HCT116 (cell line): ENCODE measurements around the gene AP1B1. TPM values are rescaled to one million over a fixed set of nuclear protein-coding genes. Genes with fewer than 3 reads are reported as not detected.

Experiments
- ATAC-seq: fragments of 200-7000 bp; cut with Tn5 transposase; 2 replicates; pipeline ENCODE4 v1.9.1; 2020; ENCODE audit warnings: mild to moderate bottlenecking, moderate library complexity
- BruUV-seq: library from RNA; stranded (reverse); fragments of 400-500 nt; replicated peaks from 2 replicates; lab custom pipeline; 2021; lab: Mats Ljungman, UMichigan
- CTCF ChIA-PET: fragments of 300-600 bp; sonication (Branson Sonifier 250); formaldehyde crosslinking; loops from one replicate; lab custom pipeline; 2021; ENCODE audit warnings: antibody characterized with exemption; lab: Charles Lee
- POLR2A ChIA-PET: fragments of 300-600, 350-600 bp; sonication (Branson Sonifier 250); formaldehyde crosslinking; loops from one replicate; lab custom pipeline; 2021; ENCODE audit warnings: antibody characterized with exemption; lab: Charles Lee
- RAD21 ChIA-PET, 2 experiments: fragments of 300-600 bp; sonication (Branson Sonifier 250); formaldehyde crosslinking; loops; one replicate each; lab custom pipeline; 2023; ENCODE audit warnings: low total read pairs in 2 of 2; ENCODE audit not compliant: uncharacterized antibody in 2 of 2, unreplicated experiment in 2 of 2, low non-redundant PET in 1 of 2; lab: Charles Lee
- DNase-seq: peaks from one replicate; pipeline ENCODE4 v3.0.0-alpha.2; 2010; ENCODE audit warnings: low read depth, low spot score
- H2AFZ ChIP-seq: fragments of 200-600 bp; shearing (Covaris generic), sonication (generic); 2 replicates; pipeline ENCODE4 v1.6.1; 2017; ENCODE audit warnings: low read depth, mixed run types, mixed read lengths, antibody characterized with exemption, low read length; ENCODE audit not compliant: poor library complexity, severe bottlenecking
- H3K27ac ChIP-seq: 2 replicates; pipeline ENCODE4 v1.5.1; 2012; ENCODE audit warnings: low read depth, low read length
- H3K27me3 ChIP-seq: fragments of 200-600 bp; sonication (generic); 2 replicates; pipeline ENCODE4 v1.6.1; 2016; ENCODE audit warnings: mixed run types, low read length, mixed read lengths; ENCODE audit not compliant: insufficient read depth
- H3K36me3 ChIP-seq, 2 experiments: fragments of 200-500 bp in 1 of 2; fragments of 200-600 bp in 1 of 2; sonication (Bioruptor generic) in 1 of 2; sonication (generic) in 1 of 2; 2 replicates each; pipeline versions ENCODE4 v1.5.1 to v1.6.1; 2014 to 2016; ENCODE audit warnings: low read length in 2 of 2, inconsistent platforms in 1 of 2, mixed read lengths in 1 of 2, mixed run types in 1 of 2; ENCODE audit not compliant: insufficient read depth in 2 of 2, control insufficient read depth in 1 of 2
- H3K4me1 ChIP-seq, 2 experiments: fragments of 200-600 bp in 1 of 2; sonication (generic) in 1 of 2; 2 replicates each; pipeline versions ENCODE4 v1.5.1 to v1.6.1; 2012 to 2017; ENCODE audit warnings: low read length in 2 of 2, inconsistent platforms in 1 of 2, mild to moderate bottlenecking in 1 of 2, mixed read lengths in 1 of 2, mixed run types in 1 of 2, moderate library complexity in 1 of 2; ENCODE audit not compliant: insufficient read depth in 2 of 2, control insufficient read depth in 1 of 2
- H3K4me2 ChIP-seq: fragments of 200-600 bp; sonication (generic); 2 replicates; pipeline ENCODE4 v1.6.1; 2017; ENCODE audit warnings: mixed run types, low read length, mixed read lengths
- H3K4me3 ChIP-seq, 2 experiments: fragments of 200-600 bp in 1 of 2; sonication (generic) in 1 of 2; replicated peaks in 1 of 2; 2 replicates each; pipeline ENCODE4 v1.5.1; 2011 to 2016; ENCODE audit warnings: low read length in 2 of 2, control low read depth in 1 of 2, low read depth in 1 of 2, mild to moderate bottlenecking in 1 of 2, mixed read lengths in 1 of 2, mixed run types in 1 of 2
- H3K79me2 ChIP-seq: fragments of 200-600 bp; sonication (generic); 2 replicates; pipeline ENCODE4 v1.6.1; 2017; ENCODE audit warnings: mild to moderate bottlenecking, mixed run types, low read length, moderate library complexity, mixed read lengths; ENCODE audit not compliant: insufficient read depth
- H3K9ac ChIP-seq: fragments of 200-600 bp; sonication (generic); 2 replicates; pipeline ENCODE4 v1.6.1; 2016; ENCODE audit warnings: low read length, mixed read lengths
- H3K9me2 ChIP-seq: fragments of 200-600 bp; sonication (generic), shearing (Covaris generic); 2 replicates; pipeline ENCODE4 v1.6.1; 2017; ENCODE audit warnings: mixed run types, mild to moderate bottlenecking, moderate library complexity; ENCODE audit not compliant: insufficient read depth
- H3K9me3 ChIP-seq, 2 experiments: fragments of 200-500 bp in 1 of 2; fragments of 200-600 bp in 1 of 2; sonication (Bioruptor generic) in 1 of 2; sonication (generic) in 1 of 2; 2 replicates each; pipeline ENCODE4 v1.6.1; 2014 to 2017; ENCODE audit warnings: low read length in 2 of 2, mixed read lengths in 2 of 2, inconsistent platforms in 1 of 2, low read depth in 1 of 2, mild to moderate bottlenecking in 1 of 2, mixed run types in 1 of 2, moderate library complexity in 1 of 2; ENCODE audit not compliant: control insufficient read depth in 1 of 2, insufficient read depth in 1 of 2
- H4K20me1 ChIP-seq: fragments of 200-600 bp; sonication (generic), shearing (Covaris generic); 2 replicates; pipeline ENCODE4 v1.6.1; 2017; ENCODE audit warnings: mixed run types, mild to moderate bottlenecking, moderate library complexity; ENCODE audit not compliant: insufficient read depth
- ATF3 ChIP-seq: IDR thresholded peaks from 2 replicates; pipeline ENCODE4 v1.6.1; 2012
- CBX3 ChIP-seq: IDR thresholded peaks from 2 replicates; pipeline ENCODE4 v1.6.1; 2012; ENCODE audit warnings: low read depth
- CEBPB ChIP-seq: IDR thresholded peaks from 2 replicates; pipeline ENCODE4 v1.6.1; 2012; ENCODE audit warnings: low read depth
- EGR1 ChIP-seq: IDR thresholded peaks from 2 replicates; pipeline ENCODE4 v1.6.1; 2012; ENCODE audit warnings: low read depth
- ELF1 ChIP-seq: IDR thresholded peaks from 2 replicates; pipeline ENCODE4 v1.6.1; 2012; ENCODE audit warnings: low read depth, borderline replicate concordance
- EZH2 ChIP-seq: fragments of 200-600 bp; sonication (generic); IDR thresholded peaks from 2 replicates; pipeline ENCODE4 v1.6.1; 2017; ENCODE audit warnings: antibody characterized with exemption, mixed run types
- EZH2phosphoT487 ChIP-seq: fragments of 200-600 bp; IDR thresholded peaks from 2 replicates; pipeline ENCODE4 v1.6.1; 2018; ENCODE audit warnings: antibody characterized with exemption, borderline replicate concordance
- FOSL1 ChIP-seq: IDR thresholded peaks from 2 replicates; pipeline ENCODE4 v1.6.1; 2012; ENCODE audit warnings: low read depth
- JUND ChIP-seq: IDR thresholded peaks from 2 replicates; pipeline ENCODE4 v1.6.1; 2012
- MAX ChIP-seq: IDR thresholded peaks from 2 replicates; pipeline ENCODE4 v1.6.1; 2012
- POLR2A ChIP-seq: IDR thresholded peaks from 2 replicates; pipeline ENCODE4 v1.7.0; 2011; ENCODE audit warnings: borderline replicate concordance; ENCODE audit not compliant: insufficient read depth, insufficient read length; ENCODE audit errors: extremely low read depth
- RAD21 ChIP-seq: IDR thresholded peaks from 2 replicates; pipeline ENCODE4 v1.6.1; 2012; ENCODE audit warnings: low read depth, mild to moderate bottlenecking
- REST ChIP-seq: IDR thresholded peaks from 2 replicates; pipeline ENCODE4 v1.6.1; 2012; ENCODE audit warnings: low read depth
- SP1 ChIP-seq: IDR thresholded peaks from 2 replicates; pipeline ENCODE4 v1.6.1; 2012; ENCODE audit warnings: low read depth
- SRF ChIP-seq: IDR thresholded peaks from 2 replicates; pipeline ENCODE4 v1.6.1; 2012; ENCODE audit warnings: low read depth
- YY1 ChIP-seq: IDR thresholded peaks from 2 replicates; pipeline ENCODE4 v1.6.1; 2011; ENCODE audit warnings: low read length, low read depth, moderate library complexity, mild to moderate bottlenecking; ENCODE audit not compliant: insufficient replicate concordance; ENCODE audit errors: extremely low read depth
- ZFX ChIP-seq: fragments of 450-650 bp; IDR thresholded peaks from 2 replicates; pipeline ENCODE4 v1.6.1; 2017
- ZNF274 ChIP-seq: fragments of 200-500 bp; sonication (Bioruptor generic); IDR thresholded peaks from 2 replicates; pipeline ENCODE4 v1.6.1; 2014; ENCODE audit warnings: mild to moderate bottlenecking, low read depth, low read length, inconsistent platforms
- intact Hi-C: fragments of 100-400 bp; cut with micrococcal nuclease; formaldehyde crosslinking; loops from 2 replicates; pipeline ENCODE4 v1.10.0; 2022
- total RNA-seq: library from RNA; stranded (reverse); gene quantifications from one replicate; pipeline ENCODE4 v1.2.1, GENCODE V29; 2021; ENCODE audit not compliant: unreplicated experiment

AP1B1 gene
- total RNA-seq, 1 experiment from 2014 or later = 60.4 TPM

- ATAC-seq (no peak), DNase-seq (no peak)
- H3K4me1 ChIP-seq = peaks cover 0 to 3% of the 10 kb centered on the region in 2 experiments; a peak in 1 of 4 replicates
- no peaks in the 10 kb centered on the region for H3K9me3 ChIP-seq
- H3K9ac ChIP-seq = no peak overlapping the region
- POLR2A ChIA-PET = no interaction called here
- RAD21 ChIA-PET = no interaction called here
- CTCF ChIA-PET = no interaction called here
- no peaks in the 10 kb centered on the region for H3K79me2 ChIP-seq
- peaks cover 17 to 38% of the 10 kb centered on the region in 2 experiments; a peak in 3 of 4 replicates for H3K36me3 ChIP-seq
- no peaks in the 10 kb centered on the region for H4K20me1 ChIP-seq
- H3K27ac ChIP-seq = no peak overlapping the region
- no peaks in the 10 kb centered on the region for H3K9me2 ChIP-seq
- no peak overlapping the region for H2AFZ ChIP-seq
- no peak for TF ChIP-seq EZH2phosphoT487
- TF ChIP-seq EGR1 = no peak
- TF ChIP-seq SP1 = no peak
- TF ChIP-seq ELF1 = no peak
- no peak for TF ChIP-seq ATF3
- TF ChIP-seq JUND = no peak
- TF ChIP-seq ZNF274 = no peak
- no TSS peak for BruUV-seq
- no peak overlapping the region for H3K4me2 ChIP-seq
- intact Hi-C loops = no loop called here
- H3K27me3 ChIP-seq = no peaks in the 10 kb centered on the region
- H3K4me3 ChIP-seq = no peak overlapping the region
Measured at GRCh38 chr22:29353860-29354259, 34.5 kb downstream of the AP1B1 start.

GRCh38 chr22:29353286-29353685, 35.1 kb downstream of the AP1B1 start:
- H3K9ac ChIP-seq = no peak overlapping the region
- no peak for DNase-seq
- no peak overlapping the region for H2AFZ ChIP-seq
- ChIA-PET POLR2A (no interaction called here), CTCF (no interaction called here), RAD21 (no interaction called here)
- no peaks in the 10 kb centered on the region for H3K9me2 ChIP-seq
- H3K27ac ChIP-seq = no peak overlapping the region
- H3K36me3 ChIP-seq = peaks cover 14 to 34% of the 10 kb centered on the region in 2 experiments; a peak in 3 of 4 replicates
- no peaks in the 10 kb centered on the region for H4K20me1 ChIP-seq
- no peaks in the 10 kb centered on the region for H3K27me3 ChIP-seq
- H3K9me3 ChIP-seq = no peaks in the 10 kb centered on the region
- H3K4me3 ChIP-seq = no peak overlapping the region
- H3K4me1 ChIP-seq = peaks cover 0 to 3% of the 10 kb centered on the region in 2 experiments; a peak in 1 of 4 replicates
- H3K4me2 ChIP-seq = no peak overlapping the region
- no peaks in the 10 kb centered on the region for H3K79me2 ChIP-seq
- ATAC-seq = no peak
- intact Hi-C loops = no loop called here
- BruUV-seq = no TSS peak
- TF ChIP-seq CEBPB (no peak), ELF1 (no peak), ZFX (no peak), EZH2 (no peak), REST (no peak), CBX3 (no peak), MAX (no peak), YY1 (no peak), JUND (no peak), FOSL1 (no peak), POLR2A (no peak), ATF3 (no peak), SRF (no peak), SP1 (no peak), RAD21 (no peak)
